GM12878 (cell line): ENCODE measurements around the gene TYRO3.

Experiments used
- CTCF ChIP-seq, 3 experiments: IDR thresholded peaks in 2 of 3; conservative IDR thresholded peaks in 1 of 3; 2 replicates each; pipeline ENCODE4 v1.5.1; 2011; ENCODE audit warnings: low read depth in 3 of 3, low read length in 3 of 3, mild to moderate bottlenecking in 3 of 3, control low read depth in 2 of 3, moderate library complexity in 2 of 3, inconsistent platforms in 1 of 3, mixed read lengths in 1 of 3; ENCODE audit not compliant: control insufficient read depth in 2 of 3, insufficient read depth in 1 of 3; ENCODE audit errors: extremely low read depth in 1 of 3
- FOS ChIP-seq: IDR thresholded peaks from 3 replicates; pipeline ENCODE4 v1.6.1; 2011; ENCODE audit warnings: borderline replicate concordance; ENCODE audit not compliant: insufficient read length; ENCODE audit errors: extremely low read depth
- KDM1A ChIP-seq: fragments of 200-600 bp; sonication (generic); IDR thresholded peaks from 2 replicates; pipeline ENCODE4 v1.6.1; 2016; ENCODE audit warnings: borderline replicate concordance
- NR2C2 ChIP-seq: IDR thresholded peaks from 2 replicates; pipeline ENCODE4 v1.6.1; 2011; ENCODE audit warnings: borderline replicate concordance, low read depth; ENCODE audit not compliant: control insufficient read depth, insufficient read length
- POLR2AphosphoS5 ChIP-seq: IDR thresholded peaks from 2 replicates; pipeline ENCODE4 v1.6.1; 2011; ENCODE audit warnings: mild to moderate bottlenecking, low read length, inconsistent platforms
- REST ChIP-seq: IDR thresholded peaks from 2 replicates; pipeline ENCODE4 v1.6.1; 2012; ENCODE audit warnings: mild to moderate bottlenecking, low read depth, low read length
- SP1 ChIP-seq: IDR thresholded peaks from one replicate; pipeline ENCODE4 v1.6.1; 2011; ENCODE audit warnings: low read depth, low read length
- TAF1 ChIP-seq: IDR thresholded peaks from 2 replicates; pipeline ENCODE4 v1.6.1; 2011; ENCODE audit warnings: mild to moderate bottlenecking, low read depth, low read length, borderline replicate concordance

DNA sequence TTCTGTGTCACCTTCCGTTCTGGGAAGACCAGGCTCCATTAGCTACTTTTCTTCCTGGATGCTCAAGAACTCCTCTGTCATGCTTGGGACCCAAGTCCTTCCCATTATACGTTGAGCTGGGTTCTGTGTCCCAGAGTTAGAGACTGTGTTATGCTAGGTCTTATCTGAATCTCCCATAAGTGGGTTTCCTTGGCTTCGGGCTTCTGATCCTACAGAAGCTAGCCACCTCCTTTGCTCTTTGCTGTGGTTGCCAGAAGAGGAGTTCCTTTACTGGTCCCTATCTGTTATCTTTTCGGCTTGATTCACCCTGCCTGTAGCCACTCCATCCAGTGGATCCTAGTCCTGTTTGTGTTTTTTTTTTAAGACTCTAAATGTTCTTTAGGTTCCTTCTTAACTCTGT is 38.0 kb downstream of the TYRO3 start:
- no peak for TF ChIP-seq FOS
- no peak for TF ChIP-seq TAF1
- no peak for TF ChIP-seq SP1
- TF ChIP-seq CTCF (IDR thresholded peaks at IDR 0.05 in 2 of 3, conservative IDR thresholded peaks at IDR 0.05 in 1 of 3; ENCODE audit: control insufficient read depth in 2 of 3, extremely low read depth in 1 of 3, insufficient read depth in 1 of 3, low read depth in 3 of 3, low read length in 3 of 3), result no peak
- no peak for TF ChIP-seq REST
- TF ChIP-seq POLR2AphosphoS5, result no peak
- no peak for TF ChIP-seq NR2C2
- TF ChIP-seq KDM1A, result no peak
